ENCODE data around the gene UBE2N. TPM values are rescaled to one million over a fixed set of nuclear protein-coding genes. Genes with fewer than 3 reads are reported as not detected.

The UBE2N gene
- total and polyA plus RNA-seq, 2 of the 8 experiments (the other 6 are each of a cell fraction or from before 2014, with no cell fraction given), result 108 to 225 TPM

DNA sequence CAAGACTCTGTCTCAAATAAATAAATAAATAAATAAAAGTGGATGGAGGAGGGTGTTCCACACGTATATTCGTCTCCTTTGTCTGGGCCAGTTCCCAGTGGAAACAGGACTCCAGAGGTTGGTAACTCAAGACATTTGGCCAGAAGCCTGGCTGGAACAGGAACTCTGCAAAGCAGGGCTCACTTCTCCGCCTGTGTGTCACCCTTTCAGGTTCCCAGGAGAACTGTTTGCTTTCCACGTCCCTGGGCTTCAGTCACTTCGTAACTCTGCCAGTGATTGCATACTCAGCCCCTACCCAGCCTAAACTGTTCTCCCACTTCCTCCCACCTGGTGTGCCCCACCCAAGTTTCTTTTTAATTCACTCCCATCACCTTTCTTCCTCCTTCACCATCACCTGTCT, 7.0 kb upstream of the UBE2N start (continued):
- TF ChIP-seq, protein P1, sequence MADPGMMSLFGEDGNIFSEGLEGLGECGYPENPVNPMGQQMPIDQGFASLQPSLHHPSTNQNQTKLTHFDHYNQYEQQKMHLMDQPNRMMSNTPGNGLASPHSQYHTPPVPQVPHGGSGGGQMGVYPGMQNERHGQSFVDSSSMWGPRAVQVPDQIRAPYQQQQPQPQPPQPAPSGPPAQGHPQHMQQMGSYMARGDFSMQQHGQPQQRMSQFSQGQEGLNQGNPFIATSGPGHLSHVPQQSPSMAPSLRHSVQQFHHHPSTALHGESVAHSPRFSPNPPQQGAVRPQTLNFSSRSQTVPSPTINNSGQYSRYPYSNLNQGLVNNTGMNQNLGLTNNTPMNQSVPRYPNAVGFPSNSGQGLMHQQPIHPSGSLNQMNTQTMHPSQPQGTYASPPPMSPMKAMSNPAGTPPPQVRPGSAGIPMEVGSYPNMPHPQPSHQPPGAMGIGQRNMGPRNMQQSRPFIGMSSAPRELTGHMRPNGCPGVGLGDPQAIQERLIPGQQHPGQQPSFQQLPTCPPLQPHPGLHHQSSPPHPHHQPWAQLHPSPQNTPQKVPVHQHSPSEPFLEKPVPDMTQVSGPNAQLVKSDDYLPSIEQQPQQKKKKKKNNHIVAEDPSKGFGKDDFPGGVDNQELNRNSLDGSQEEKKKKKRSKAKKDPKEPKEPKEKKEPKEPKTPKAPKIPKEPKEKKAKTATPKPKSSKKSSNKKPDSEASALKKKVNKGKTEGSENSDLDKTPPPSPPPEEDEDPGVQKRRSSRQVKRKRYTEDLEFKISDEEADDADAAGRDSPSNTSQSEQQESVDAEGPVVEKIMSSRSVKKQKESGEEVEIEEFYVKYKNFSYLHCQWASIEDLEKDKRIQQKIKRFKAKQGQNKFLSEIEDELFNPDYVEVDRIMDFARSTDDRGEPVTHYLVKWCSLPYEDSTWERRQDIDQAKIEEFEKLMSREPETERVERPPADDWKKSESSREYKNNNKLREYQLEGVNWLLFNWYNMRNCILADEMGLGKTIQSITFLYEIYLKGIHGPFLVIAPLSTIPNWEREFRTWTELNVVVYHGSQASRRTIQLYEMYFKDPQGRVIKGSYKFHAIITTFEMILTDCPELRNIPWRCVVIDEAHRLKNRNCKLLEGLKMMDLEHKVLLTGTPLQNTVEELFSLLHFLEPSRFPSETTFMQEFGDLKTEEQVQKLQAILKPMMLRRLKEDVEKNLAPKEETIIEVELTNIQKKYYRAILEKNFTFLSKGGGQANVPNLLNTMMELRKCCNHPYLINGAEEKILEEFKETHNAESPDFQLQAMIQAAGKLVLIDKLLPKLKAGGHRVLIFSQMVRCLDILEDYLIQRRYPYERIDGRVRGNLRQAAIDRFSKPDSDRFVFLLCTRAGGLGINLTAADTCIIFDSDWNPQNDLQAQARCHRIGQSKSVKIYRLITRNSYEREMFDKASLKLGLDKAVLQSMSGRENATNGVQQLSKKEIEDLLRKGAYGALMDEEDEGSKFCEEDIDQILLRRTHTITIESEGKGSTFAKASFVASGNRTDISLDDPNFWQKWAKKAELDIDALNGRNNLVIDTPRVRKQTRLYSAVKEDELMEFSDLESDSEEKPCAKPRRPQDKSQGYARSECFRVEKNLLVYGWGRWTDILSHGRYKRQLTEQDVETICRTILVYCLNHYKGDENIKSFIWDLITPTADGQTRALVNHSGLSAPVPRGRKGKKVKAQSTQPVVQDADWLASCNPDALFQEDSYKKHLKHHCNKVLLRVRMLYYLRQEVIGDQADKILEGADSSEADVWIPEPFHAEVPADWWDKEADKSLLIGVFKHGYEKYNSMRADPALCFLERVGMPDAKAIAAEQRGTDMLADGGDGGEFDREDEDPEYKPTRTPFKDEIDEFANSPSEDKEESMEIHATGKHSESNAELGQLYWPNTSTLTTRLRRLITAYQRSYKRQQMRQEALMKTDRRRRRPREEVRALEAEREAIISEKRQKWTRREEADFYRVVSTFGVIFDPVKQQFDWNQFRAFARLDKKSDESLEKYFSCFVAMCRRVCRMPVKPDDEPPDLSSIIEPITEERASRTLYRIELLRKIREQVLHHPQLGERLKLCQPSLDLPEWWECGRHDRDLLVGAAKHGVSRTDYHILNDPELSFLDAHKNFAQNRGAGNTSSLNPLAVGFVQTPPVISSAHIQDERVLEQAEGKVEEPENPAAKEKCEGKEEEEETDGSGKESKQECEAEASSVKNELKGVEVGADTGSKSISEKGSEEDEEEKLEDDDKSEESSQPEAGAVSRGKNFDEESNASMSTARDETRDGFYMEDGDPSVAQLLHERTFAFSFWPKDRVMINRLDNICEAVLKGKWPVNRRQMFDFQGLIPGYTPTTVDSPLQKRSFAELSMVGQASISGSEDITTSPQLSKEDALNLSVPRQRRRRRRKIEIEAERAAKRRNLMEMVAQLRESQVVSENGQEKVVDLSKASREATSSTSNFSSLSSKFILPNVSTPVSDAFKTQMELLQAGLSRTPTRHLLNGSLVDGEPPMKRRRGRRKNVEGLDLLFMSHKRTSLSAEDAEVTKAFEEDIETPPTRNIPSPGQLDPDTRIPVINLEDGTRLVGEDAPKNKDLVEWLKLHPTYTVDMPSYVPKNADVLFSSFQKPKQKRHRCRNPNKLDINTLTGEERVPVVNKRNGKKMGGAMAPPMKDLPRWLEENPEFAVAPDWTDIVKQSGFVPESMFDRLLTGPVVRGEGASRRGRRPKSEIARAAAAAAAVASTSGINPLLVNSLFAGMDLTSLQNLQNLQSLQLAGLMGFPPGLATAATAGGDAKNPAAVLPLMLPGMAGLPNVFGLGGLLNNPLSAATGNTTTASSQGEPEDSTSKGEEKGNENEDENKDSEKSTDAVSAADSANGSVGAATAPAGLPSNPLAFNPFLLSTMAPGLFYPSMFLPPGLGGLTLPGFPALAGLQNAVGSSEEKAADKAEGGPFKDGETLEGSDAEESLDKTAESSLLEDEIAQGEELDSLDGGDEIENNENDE (IDR thresholded peaks at IDR 0.05; ENCODE audit: insufficient replicate concordance, low read length), result no peak
- TF ChIP-seq EGR1 (IDR thresholded peaks at IDR 0.05; ENCODE audit: borderline replicate concordance, low read depth, low read length), result no peak
- no peak for TF ChIP-seq SUZ12 (IDR thresholded peaks at IDR 0.05; ENCODE audit: low read length)
- TF ChIP-seq NRF1 (IDR thresholded peaks at IDR 0.05; ENCODE audit: low read depth, low read length), result no peak
- TF ChIP-seq, protein P2, sequence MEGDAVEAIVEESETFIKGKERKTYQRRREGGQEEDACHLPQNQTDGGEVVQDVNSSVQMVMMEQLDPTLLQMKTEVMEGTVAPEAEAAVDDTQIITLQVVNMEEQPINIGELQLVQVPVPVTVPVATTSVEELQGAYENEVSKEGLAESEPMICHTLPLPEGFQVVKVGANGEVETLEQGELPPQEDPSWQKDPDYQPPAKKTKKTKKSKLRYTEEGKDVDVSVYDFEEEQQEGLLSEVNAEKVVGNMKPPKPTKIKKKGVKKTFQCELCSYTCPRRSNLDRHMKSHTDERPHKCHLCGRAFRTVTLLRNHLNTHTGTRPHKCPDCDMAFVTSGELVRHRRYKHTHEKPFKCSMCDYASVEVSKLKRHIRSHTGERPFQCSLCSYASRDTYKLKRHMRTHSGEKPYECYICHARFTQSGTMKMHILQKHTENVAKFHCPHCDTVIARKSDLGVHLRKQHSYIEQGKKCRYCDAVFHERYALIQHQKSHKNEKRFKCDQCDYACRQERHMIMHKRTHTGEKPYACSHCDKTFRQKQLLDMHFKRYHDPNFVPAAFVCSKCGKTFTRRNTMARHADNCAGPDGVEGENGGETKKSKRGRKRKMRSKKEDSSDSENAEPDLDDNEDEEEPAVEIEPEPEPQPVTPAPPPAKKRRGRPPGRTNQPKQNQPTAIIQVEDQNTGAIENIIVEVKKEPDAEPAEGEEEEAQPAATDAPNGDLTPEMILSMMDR (IDR thresholded peaks at IDR 0.05; ENCODE audit: control extremely low read depth in 1 of 3, insufficient read depth in 1 of 3, low read depth in 1 of 3, low read length in 3 of 3), result no peak
- no peak for TF ChIP-seq ATF3 (IDR thresholded peaks at IDR 0.05; ENCODE audit: insufficient read depth, low read depth, low read length)
- TF ChIP-seq SAP30 (IDR thresholded peaks at IDR 0.05; ENCODE audit: insufficient read depth, insufficient replicate concordance, low read length), result no peak
